ENCODE results near the gene CAMKMT. TPM values are rescaled to one million over a fixed set of nuclear protein-coding genes. Genes with fewer than 3 reads are reported as not detected.

CAMKMT gene
- total RNA-seq, 2 experiments from 2014 or later: 12.1 to 14.1 TPM

GRCh38 chr2:44813658-44814057, 451.9 kb downstream of the CAMKMT start:
- Mint-ChIP-seq H3K27me3 (peaks cover 40% of the 10 kb centered on the region), H3K9me3 (no peaks in the 10 kb centered on the region), H3K4me1 (ENCODE audit: low read depth) (no peaks in the 10 kb centered on the region), H3K27ac (no peak overlapping the region), H3K4me3 (no peak overlapping the region), H3K36me3 (ENCODE audit: low read depth) (no peaks in the 10 kb centered on the region)
- ChIA-PET POLR2A (no interaction called here), CTCF (no interaction called here)
- no peak for TF ChIP-seq CTCF (IDR thresholded peaks at IDR 0.05)
- DNase-seq (no peak), ATAC-seq (no peak)
- intact Hi-C loops (cut with micrococcal nuclease): no loop called here

GRCh38 chr2:44817256-44817655, 455.5 kb downstream of the CAMKMT start:
- Mint-ChIP-seq H3K9me3 (no peaks in the 10 kb centered on the region), H3K27ac (no peak overlapping the region), H3K36me3 (ENCODE audit: low read depth) (no peaks in the 10 kb centered on the region), H3K27me3 (peaks cover 24% of the 10 kb centered on the region), H3K4me1 (ENCODE audit: low read depth) (no peaks in the 10 kb centered on the region), H3K4me3 (no peak overlapping the region)
- no peak for TF ChIP-seq CTCF (IDR thresholded peaks at IDR 0.05)
- DNase-seq (no peak), ATAC-seq (no peak)
- ChIA-PET CTCF (interaction anchor here (1.1 kb wide), 1 partner anchor 337 kb away, joined by 3 read pairs; no protein-coding TSS in a partner anchor), POLR2A (no interaction called here)
- intact Hi-C loops (cut with micrococcal nuclease): no loop called here

- Mint-ChIP-seq H3K9me3 (no peaks in the 10 kb centered on the region), H3K27ac (no peak overlapping the region), H3K4me3 (no peak overlapping the region), H3K4me1 (ENCODE audit: low read depth) (no peaks in the 10 kb centered on the region), H3K36me3 (ENCODE audit: low read depth) (no peaks in the 10 kb centered on the region), H3K27me3 (peaks cover 20% of the 10 kb centered on the region)
- CTCF ChIA-PET: interaction anchor here (1.1 kb wide), 1 partner anchor 338 kb away, joined by 3 read pairs; no protein-coding TSS in a partner anchor
- intact Hi-C loops (cut with micrococcal nuclease): no loop called here
- DNase-seq (no peak), ATAC-seq (no peak)
- POLR2A ChIA-PET: no interaction called here
- no peak for TF ChIP-seq CTCF (IDR thresholded peaks at IDR 0.05)
These were observed 456.1 kb downstream of the CAMKMT start for GRCh38 chr2:44817673-44818335.

GRCh38 chr2:44819061-44819460, 457.3 kb downstream of the CAMKMT start:
- CTCF ChIA-PET: no interaction called here
- Mint-ChIP-seq H3K4me3 (no peak overlapping the region), H3K27me3 (peaks cover 11% of the 10 kb centered on the region), H3K27ac (no peak overlapping the region), H3K36me3 (ENCODE audit: low read depth) (no peaks in the 10 kb centered on the region), H3K9me3 (no peaks in the 10 kb centered on the region), H3K4me1 (ENCODE audit: low read depth) (no peaks in the 10 kb centered on the region)
- POLR2A ChIA-PET: no interaction called here
- DNase-seq: no peak
- TF ChIP-seq CTCF (IDR thresholded peaks at IDR 0.05): no peak
- ATAC-seq: no peak
- intact Hi-C loops (cut with micrococcal nuclease): no loop called here

- DNase-seq: no peak
- no peak overlapping the region for H3K4me3 Mint-ChIP-seq
- no peaks in the 10 kb centered on the region for H3K4me1 Mint-ChIP-seq (ENCODE audit: low read depth)
- no peaks in the 10 kb centered on the region for H3K9me3 Mint-ChIP-seq
- intact Hi-C loops (cut with micrococcal nuclease): no loop called here
- CTCF ChIA-PET: interaction anchor here (0.7 kb wide), 1 partner anchor 16 kb away, joined by 3 read pairs; no protein-coding TSS in a partner anchor
- no peak overlapping the region for H3K27ac Mint-ChIP-seq
- no peak for ATAC-seq
- TF ChIP-seq CTCF (IDR thresholded peaks at IDR 0.05): no peak
- POLR2A ChIA-PET: no interaction called here
- H3K36me3 Mint-ChIP-seq (ENCODE audit: low read depth): no peaks in the 10 kb centered on the region
- peaks cover 4% of the 10 kb centered on the region for H3K27me3 Mint-ChIP-seq
These were observed 459.8 kb downstream of the CAMKMT start for GRCh38 chr2:44821500-44821899.

Data from activated CD8-positive, alpha-beta T cell treated with anti-CD3 and anti-CD28 coated beads for 36 hours (primary cell).